Liver (tissue), 9 donors: Measurements from ENCODE around the gene RBM15. TPM values are rescaled to one million over a fixed set of nuclear protein-coding genes. Genes with fewer than 3 reads are reported as not detected.
A peak's percentile ranks its signal among the peaks of the same experiment; 100 is the strongest.

Source experiments
- DNase-seq: peaks from one replicate; pipeline ENCODE4 v3.0.0-alpha.2; 2017; ENCODE audit warnings: low spot score
- H3K27ac ChIP-seq, 2 donors: one replicate each; pipeline ENCODE4 v1.7.0; 2013; ENCODE audit warnings: inconsistent platforms in 2 of 2, low read length in 2 of 2, control low read depth in 1 of 2, low read depth in 1 of 2, mild to moderate bottlenecking in 1 of 2
- H3K27me3 ChIP-seq, 4 donors: one replicate each; pipeline versions ENCODE4 v1.6.1 to v1.7.0; 2013; ENCODE audit warnings: low read length in 3 of 4, inconsistent platforms in 1 of 4, mild to moderate bottlenecking in 1 of 4, moderate library complexity in 1 of 4; ENCODE audit not compliant: control insufficient read depth in 4 of 4, insufficient read depth in 4 of 4
- H3K36me3 ChIP-seq, 4 donors: one replicate each; pipeline versions ENCODE4 v1.6.1 to v1.7.0; 2013; ENCODE audit warnings: low read length in 3 of 4, mild to moderate bottlenecking in 3 of 4, low read depth in 1 of 4, moderate library complexity in 1 of 4; ENCODE audit not compliant: control insufficient read depth in 4 of 4, insufficient read depth in 3 of 4
- H3K4me1 ChIP-seq, 4 donors: one replicate each; pipeline versions ENCODE4 v1.6.1 to v1.7.0; 2013; ENCODE audit warnings: low read length in 3 of 4, mild to moderate bottlenecking in 3 of 4, moderate library complexity in 1 of 4; ENCODE audit not compliant: control insufficient read depth in 4 of 4, insufficient read depth in 4 of 4
- H3K4me3 ChIP-seq, 3 donors: one replicate each; pipeline versions ENCODE4 v1.6.1 to v1.7.0; 2013; ENCODE audit warnings: low read length in 3 of 3, control low read depth in 1 of 3, low read depth in 1 of 3, mild to moderate bottlenecking in 1 of 3
- H3K9ac ChIP-seq, 2 donors: one replicate each; pipeline ENCODE4 v1.7.0; 2013; ENCODE audit warnings: low read length in 2 of 2, mild to moderate bottlenecking in 2 of 2, moderate library complexity in 2 of 2, control low read depth in 1 of 2, low read depth in 1 of 2
- H3K9me3 ChIP-seq, 4 donors: one replicate each; pipeline versions ENCODE4 v1.6.1 to v1.7.0; 2013; ENCODE audit warnings: low read length in 3 of 4; ENCODE audit not compliant: control insufficient read depth in 4 of 4
- ATF3 ChIP-seq: IDR thresholded peaks from 2 replicates; pipeline ENCODE4 v1.6.1; 2016; ENCODE audit warnings: antibody characterized with exemption
- CTCF ChIP-seq: fragments of 150-350 bp; IDR thresholded peaks from 2 replicates; pipeline ENCODE4 v1.5.1; 2017; ENCODE audit warnings: improper control_type of control experiment, low read depth, low read length; ENCODE audit not compliant: missing input control
- EGR1 ChIP-seq, 2 donors: IDR thresholded peaks; 2 replicates each; pipeline ENCODE4 v1.6.1; 2016 to 2018; ENCODE audit warnings: antibody characterized with exemption in 2 of 2, low read depth in 2 of 2
- FOXA1 ChIP-seq: IDR thresholded peaks from 2 replicates; pipeline ENCODE4 v1.6.1; 2016; ENCODE audit warnings: antibody characterized with exemption
- FOXA2 ChIP-seq: IDR thresholded peaks from 2 replicates; pipeline ENCODE4 v1.6.1; 2016; ENCODE audit warnings: antibody characterized with exemption
- GABPA ChIP-seq, 2 donors: IDR thresholded peaks in 1 of 2; conservative IDR thresholded peaks in 1 of 2; 2 replicates each; pipeline ENCODE4 v1.6.1; 2016; ENCODE audit warnings: antibody characterized with exemption in 2 of 2, mild to moderate bottlenecking in 1 of 2, moderate library complexity in 1 of 2
- HNF4A ChIP-seq, 2 donors: conservative IDR thresholded peaks; 2 replicates each; pipeline ENCODE4 v1.6.1; 2016; ENCODE audit warnings: antibody characterized with exemption in 2 of 2, mild to moderate bottlenecking in 2 of 2
- HNF4G ChIP-seq: IDR thresholded peaks from 2 replicates; pipeline ENCODE4 v1.6.1; 2016; ENCODE audit warnings: antibody characterized with exemption
- JUND ChIP-seq, 2 donors: IDR thresholded peaks; 2 replicates each; pipeline ENCODE4 v1.6.1; 2016; ENCODE audit warnings: antibody characterized with exemption in 2 of 2
- MAX ChIP-seq: IDR thresholded peaks from 2 replicates; pipeline ENCODE4 v1.6.1; 2016; ENCODE audit warnings: antibody characterized with exemption
- NR2F2 ChIP-seq: IDR thresholded peaks from 2 replicates; pipeline ENCODE4 v1.6.1; 2016; ENCODE audit warnings: antibody characterized with exemption
- RAD21 ChIP-seq, 2 donors: IDR thresholded peaks; 2 replicates each; pipeline ENCODE4 v1.6.1; 2016; ENCODE audit warnings: antibody characterized with exemption in 2 of 2, mild to moderate bottlenecking in 2 of 2
- RXRA ChIP-seq, 2 donors: IDR thresholded peaks; 2 replicates each; pipeline ENCODE4 v1.6.1; 2017 to 2018; ENCODE audit warnings: antibody characterized with exemption in 2 of 2, mild to moderate bottlenecking in 1 of 2
- SP1 ChIP-seq: IDR thresholded peaks from 2 replicates; pipeline ENCODE4 v1.6.1; 2018; ENCODE audit warnings: antibody characterized with exemption, mild to moderate bottlenecking
- TAF1 ChIP-seq: conservative IDR thresholded peaks from 2 replicates; pipeline ENCODE4 v1.6.1; 2016; ENCODE audit warnings: antibody characterized with exemption, mild to moderate bottlenecking
- YY1 ChIP-seq: IDR thresholded peaks from 2 replicates; pipeline ENCODE4 v1.6.1; 2016; ENCODE audit warnings: antibody characterized with exemption, mild to moderate bottlenecking
- WGBS: extraction: QIAGEN DNeasy Blood & Tissue Kit; methylation state at CpG from one replicate; pipeline ENCODE4 v1.1.7; 2013; 5-methylcytosine and 5-hydroxymethylcytosine counted together
- polyA plus RNA-seq, 2 donors: library from polyadenylated mRNA; stranded (reverse) in 1 of 2; unstranded in 1 of 2; fragments of 200-250 nt in 1 of 2; fragments of >200 nt in 1 of 2; fragmentation: Nextera tagmentation in 1 of 2; extraction: Ambion mirVana in 1 of 2; gene quantifications; one replicate each; pipeline versions ENCODE4 v1.2.1 to v1.2.3, GENCODE V29; 2013 to 2015
- total RNA-seq, 2 donors: library from RNA; depleted of rRNA; stranded (reverse); fragments of >200 nt; gene quantifications; one replicate each; pipeline ENCODE4 v1.2.3, GENCODE V29; 2014
- TF ChIP-seq, protein P1 (sequence below): IDR thresholded peaks from 2 replicates; pipeline ENCODE4 v1.6.1; 2016; ENCODE audit warnings: antibody characterized with exemption
- TF ChIP-seq, protein P2 (sequence below): IDR thresholded peaks from 2 replicates; pipeline ENCODE4 v1.6.1; 2016; ENCODE audit warnings: antibody characterized with exemption, mild to moderate bottlenecking
- donor health status: healthy.
- donor health status: healthy.
- donor health status: healthy.
- donor health status: healthy.
- donor health status: healthy.

RBM15 gene
- total and polyA plus RNA-seq, 4 donors, result 2.4 to 34.0 (median 15.0) TPM

DNA sequence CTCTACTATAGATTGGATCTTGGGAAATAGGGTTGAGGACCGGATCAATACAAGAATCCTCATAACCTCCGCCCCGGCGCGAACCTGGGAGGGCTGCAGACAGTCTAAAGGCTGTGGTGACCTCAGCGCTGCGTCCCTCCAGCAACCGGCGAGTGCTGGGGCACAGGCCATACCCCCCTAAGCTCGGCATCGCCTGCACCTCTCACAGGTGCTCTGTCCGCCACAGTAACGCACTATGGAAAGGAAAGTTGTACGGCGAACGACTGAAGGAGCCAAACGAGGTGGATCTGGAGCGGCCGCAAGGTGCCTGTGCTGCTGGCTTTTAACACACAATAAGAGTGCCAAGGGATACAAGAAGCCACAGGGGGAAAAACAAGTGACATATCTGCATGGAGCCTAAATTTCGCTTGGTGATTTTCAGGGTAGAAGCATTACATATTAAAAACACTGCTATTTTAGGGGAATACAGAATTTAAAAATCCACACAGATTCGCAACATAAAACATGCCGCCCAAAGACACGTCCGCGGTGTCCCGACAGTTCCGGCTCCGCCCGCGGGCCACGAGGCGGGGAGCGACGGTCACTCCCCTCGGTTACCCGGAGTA lies 1.4 kb upstream of the RBM15 start:
- Histone ChIP-seq H3K36me3 (peaks cover 1 to 7% (median 4%) of the 10 kb centered on the region in 4 donors), H3K4me3 (peak overlapping the region; percentile 71 to 82 (median 78)), H3K27me3 (no peaks in the 10 kb centered on the region), H3K9me3 (no peaks in the 10 kb centered on the region), H3K4me1 (peaks cover 15 to 49% (median 36%) of the 10 kb centered on the region in 4 donors), H3K27ac (peak overlapping the region; percentile 98 to 99), H3K9ac (peak overlapping the region; percentile 93 to 94)
- DNase-seq, result peak; percentile 65
- TF ChIP-seq RXRA (IDR thresholded peaks at IDR 0.05) (no peak), YY1 (no peak), TAF1 (no peak), JUND (IDR thresholded peaks at IDR 0.05) (no peak), FOXA1 (no peak), MAX (peak; percentile 32)
- under 1% methylated on average over 36 of the region's 36 CpGs for WGBS

DNA sequence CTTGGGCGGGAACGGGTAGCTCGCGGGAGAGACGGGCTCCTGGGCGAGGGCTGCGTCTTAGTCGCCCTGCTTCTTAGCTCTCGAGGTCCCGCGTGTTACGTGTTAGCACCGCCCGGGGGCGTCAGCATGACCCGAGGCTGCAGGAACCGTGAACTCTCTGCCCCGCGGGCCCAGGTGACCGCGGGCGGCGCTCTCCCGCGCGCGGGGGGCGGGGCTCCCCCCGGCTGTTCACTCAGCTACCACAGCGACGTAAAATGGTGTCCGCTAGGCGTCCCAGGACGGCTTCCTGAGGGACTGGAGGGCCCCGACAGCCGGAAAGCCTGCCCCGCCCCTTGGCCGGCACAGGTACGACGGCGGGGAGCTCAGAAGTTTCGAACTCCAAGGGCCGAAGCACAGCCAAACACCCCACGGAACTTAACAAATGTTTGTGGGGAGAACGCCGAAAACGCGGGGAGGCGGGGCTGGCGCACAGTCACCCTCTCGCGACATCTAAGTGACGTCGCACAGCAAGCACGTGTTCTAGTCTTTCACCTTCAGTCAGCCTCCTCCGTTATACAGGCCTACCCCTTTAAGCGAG lies 780 bp upstream of the RBM15 start:
- H3K27ac ChIP-seq, result peak overlapping the region; percentile 98 to 99
- H3K4me3 ChIP-seq, result peak overlapping the region; percentile 71 to 82 (median 78)
- H3K9ac ChIP-seq, result peak overlapping the region; percentile 93 to 94
- H3K36me3 ChIP-seq, result peaks cover 1 to 7% (median 4%) of the 10 kb centered on the region in 4 donors
- H3K4me1 ChIP-seq, result peaks cover 15 to 55% (median 41%) of the 10 kb centered on the region in 4 donors
- peak; percentile 94 for DNase-seq
- under 1% methylated on average over 57 of the region's 57 CpGs for WGBS
- H3K9me3 ChIP-seq, result no peaks in the 10 kb centered on the region
- no peaks in the 10 kb centered on the region for H3K27me3 ChIP-seq
- peak; percentile 23 to 61 for TF ChIP-seq RXRA (IDR thresholded peaks at IDR 0.05)
- no peak for TF ChIP-seq JUND (IDR thresholded peaks at IDR 0.05)
- TF ChIP-seq GABPA (IDR thresholded peaks at IDR 0.05 in 1 of 2, conservative IDR thresholded peaks at IDR 0.05 in 1 of 2), result no peak
- TF ChIP-seq NR2F2, result no peak
- TF ChIP-seq, protein P1, sequence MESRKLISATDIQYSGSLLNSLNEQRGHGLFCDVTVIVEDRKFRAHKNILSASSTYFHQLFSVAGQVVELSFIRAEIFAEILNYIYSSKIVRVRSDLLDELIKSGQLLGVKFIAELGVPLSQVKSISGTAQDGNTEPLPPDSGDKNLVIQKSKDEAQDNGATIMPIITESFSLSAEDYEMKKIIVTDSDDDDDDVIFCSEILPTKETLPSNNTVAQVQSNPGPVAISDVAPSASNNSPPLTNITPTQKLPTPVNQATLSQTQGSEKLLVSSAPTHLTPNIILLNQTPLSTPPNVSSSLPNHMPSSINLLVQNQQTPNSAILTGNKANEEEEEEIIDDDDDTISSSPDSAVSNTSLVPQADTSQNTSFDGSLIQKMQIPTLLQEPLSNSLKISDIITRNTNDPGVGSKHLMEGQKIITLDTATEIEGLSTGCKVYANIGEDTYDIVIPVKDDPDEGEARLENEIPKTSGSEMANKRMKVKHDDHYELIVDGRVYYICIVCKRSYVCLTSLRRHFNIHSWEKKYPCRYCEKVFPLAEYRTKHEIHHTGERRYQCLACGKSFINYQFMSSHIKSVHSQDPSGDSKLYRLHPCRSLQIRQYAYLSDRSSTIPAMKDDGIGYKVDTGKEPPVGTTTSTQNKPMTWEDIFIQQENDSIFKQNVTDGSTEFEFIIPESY, result no peak
- TF ChIP-seq HNF4A (conservative IDR thresholded peaks at IDR 0.05), result peak in 1 of 2 donors; percentile 4
- no peak for TF ChIP-seq HNF4G
- peak; percentile 45 for TF ChIP-seq TAF1
- no peak for TF ChIP-seq FOXA2
- peak in 1 of 2 donors; percentile 44 for TF ChIP-seq EGR1 (IDR thresholded peaks at IDR 0.05; ENCODE audit: low read depth in 2 of 2)
- TF ChIP-seq MAX, result peak; percentile 78
- peak; percentile 47 for TF ChIP-seq CTCF
- no peak for TF ChIP-seq SP1
- TF ChIP-seq RAD21 (IDR thresholded peaks at IDR 0.05), result peak in 1 of 2 donors; percentile 25
- TF ChIP-seq YY1, result peak; percentile 85
- no peak for TF ChIP-seq ATF3
- TF ChIP-seq, protein P2, sequence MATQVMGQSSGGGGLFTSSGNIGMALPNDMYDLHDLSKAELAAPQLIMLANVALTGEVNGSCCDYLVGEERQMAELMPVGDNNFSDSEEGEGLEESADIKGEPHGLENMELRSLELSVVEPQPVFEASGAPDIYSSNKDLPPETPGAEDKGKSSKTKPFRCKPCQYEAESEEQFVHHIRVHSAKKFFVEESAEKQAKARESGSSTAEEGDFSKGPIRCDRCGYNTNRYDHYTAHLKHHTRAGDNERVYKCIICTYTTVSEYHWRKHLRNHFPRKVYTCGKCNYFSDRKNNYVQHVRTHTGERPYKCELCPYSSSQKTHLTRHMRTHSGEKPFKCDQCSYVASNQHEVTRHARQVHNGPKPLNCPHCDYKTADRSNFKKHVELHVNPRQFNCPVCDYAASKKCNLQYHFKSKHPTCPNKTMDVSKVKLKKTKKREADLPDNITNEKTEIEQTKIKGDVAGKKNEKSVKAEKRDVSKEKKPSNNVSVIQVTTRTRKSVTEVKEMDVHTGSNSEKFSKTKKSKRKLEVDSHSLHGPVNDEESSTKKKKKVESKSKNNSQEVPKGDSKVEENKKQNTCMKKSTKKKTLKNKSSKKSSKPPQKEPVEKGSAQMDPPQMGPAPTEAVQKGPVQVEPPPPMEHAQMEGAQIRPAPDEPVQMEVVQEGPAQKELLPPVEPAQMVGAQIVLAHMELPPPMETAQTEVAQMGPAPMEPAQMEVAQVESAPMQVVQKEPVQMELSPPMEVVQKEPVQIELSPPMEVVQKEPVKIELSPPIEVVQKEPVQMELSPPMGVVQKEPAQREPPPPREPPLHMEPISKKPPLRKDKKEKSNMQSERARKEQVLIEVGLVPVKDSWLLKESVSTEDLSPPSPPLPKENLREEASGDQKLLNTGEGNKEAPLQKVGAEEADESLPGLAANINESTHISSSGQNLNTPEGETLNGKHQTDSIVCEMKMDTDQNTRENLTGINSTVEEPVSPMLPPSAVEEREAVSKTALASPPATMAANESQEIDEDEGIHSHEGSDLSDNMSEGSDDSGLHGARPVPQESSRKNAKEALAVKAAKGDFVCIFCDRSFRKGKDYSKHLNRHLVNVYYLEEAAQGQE, result peak; percentile 64
- no peak for TF ChIP-seq FOXA1
